Liver (tissue), 9 donors: ENCODE measurements around the gene PGAM5. TPM values are rescaled to one million over a fixed set of nuclear protein-coding genes. Genes with fewer than 3 reads are reported as not detected.

Experiments used
- DNase-seq: peaks from one replicate; pipeline ENCODE4 v3.0.0-alpha.2; 2017; ENCODE audit warnings: low spot score
- H3K27ac ChIP-seq, 2 donors: one replicate each; pipeline ENCODE4 v1.7.0; 2013; ENCODE audit warnings: inconsistent platforms in 2 of 2, low read length in 2 of 2, control low read depth in 1 of 2, low read depth in 1 of 2, mild to moderate bottlenecking in 1 of 2
- H3K27me3 ChIP-seq, 4 donors: one replicate each; pipeline versions ENCODE4 v1.6.1 to v1.7.0; 2013; ENCODE audit warnings: low read length in 3 of 4, inconsistent platforms in 1 of 4, mild to moderate bottlenecking in 1 of 4, moderate library complexity in 1 of 4; ENCODE audit not compliant: control insufficient read depth in 4 of 4, insufficient read depth in 4 of 4
- H3K36me3 ChIP-seq, 4 donors: one replicate each; pipeline versions ENCODE4 v1.6.1 to v1.7.0; 2013; ENCODE audit warnings: low read length in 3 of 4, mild to moderate bottlenecking in 3 of 4, low read depth in 1 of 4, moderate library complexity in 1 of 4; ENCODE audit not compliant: control insufficient read depth in 4 of 4, insufficient read depth in 3 of 4
- H3K4me1 ChIP-seq, 4 donors: one replicate each; pipeline versions ENCODE4 v1.6.1 to v1.7.0; 2013; ENCODE audit warnings: low read length in 3 of 4, mild to moderate bottlenecking in 3 of 4, moderate library complexity in 1 of 4; ENCODE audit not compliant: control insufficient read depth in 4 of 4, insufficient read depth in 4 of 4
- H3K4me3 ChIP-seq, 3 donors: one replicate each; pipeline versions ENCODE4 v1.6.1 to v1.7.0; 2013; ENCODE audit warnings: low read length in 3 of 3, control low read depth in 1 of 3, low read depth in 1 of 3, mild to moderate bottlenecking in 1 of 3
- H3K9ac ChIP-seq, 2 donors: one replicate each; pipeline ENCODE4 v1.7.0; 2013; ENCODE audit warnings: low read length in 2 of 2, mild to moderate bottlenecking in 2 of 2, moderate library complexity in 2 of 2, control low read depth in 1 of 2, low read depth in 1 of 2
- H3K9me3 ChIP-seq, 4 donors: one replicate each; pipeline versions ENCODE4 v1.6.1 to v1.7.0; 2013; ENCODE audit warnings: low read length in 3 of 4; ENCODE audit not compliant: control insufficient read depth in 4 of 4
- CTCF ChIP-seq: fragments of 150-350 bp; IDR thresholded peaks from 2 replicates; pipeline ENCODE4 v1.5.1; 2017; ENCODE audit warnings: improper control_type of control experiment, low read depth, low read length; ENCODE audit not compliant: missing input control
- EGR1 ChIP-seq, 2 donors: IDR thresholded peaks; 2 replicates each; pipeline ENCODE4 v1.6.1; 2016 to 2018; ENCODE audit warnings: antibody characterized with exemption in 2 of 2, low read depth in 2 of 2
- FOXA1 ChIP-seq: IDR thresholded peaks from 2 replicates; pipeline ENCODE4 v1.6.1; 2016; ENCODE audit warnings: antibody characterized with exemption
- FOXA2 ChIP-seq: IDR thresholded peaks from 2 replicates; pipeline ENCODE4 v1.6.1; 2016; ENCODE audit warnings: antibody characterized with exemption
- GABPA ChIP-seq, 2 donors: IDR thresholded peaks in 1 of 2; conservative IDR thresholded peaks in 1 of 2; 2 replicates each; pipeline ENCODE4 v1.6.1; 2016; ENCODE audit warnings: antibody characterized with exemption in 2 of 2, mild to moderate bottlenecking in 1 of 2, moderate library complexity in 1 of 2
- HNF4A ChIP-seq, 2 donors: conservative IDR thresholded peaks; 2 replicates each; pipeline ENCODE4 v1.6.1; 2016; ENCODE audit warnings: antibody characterized with exemption in 2 of 2, mild to moderate bottlenecking in 2 of 2
- HNF4G ChIP-seq: IDR thresholded peaks from 2 replicates; pipeline ENCODE4 v1.6.1; 2016; ENCODE audit warnings: antibody characterized with exemption
- JUND ChIP-seq, 2 donors: IDR thresholded peaks; 2 replicates each; pipeline ENCODE4 v1.6.1; 2016; ENCODE audit warnings: antibody characterized with exemption in 2 of 2
- NR2F2 ChIP-seq: IDR thresholded peaks from 2 replicates; pipeline ENCODE4 v1.6.1; 2016; ENCODE audit warnings: antibody characterized with exemption
- RAD21 ChIP-seq, 2 donors: IDR thresholded peaks; 2 replicates each; pipeline ENCODE4 v1.6.1; 2016; ENCODE audit warnings: antibody characterized with exemption in 2 of 2, mild to moderate bottlenecking in 2 of 2
- RXRA ChIP-seq, 2 donors: IDR thresholded peaks; 2 replicates each; pipeline ENCODE4 v1.6.1; 2017 to 2018; ENCODE audit warnings: antibody characterized with exemption in 2 of 2, mild to moderate bottlenecking in 1 of 2
- SP1 ChIP-seq: IDR thresholded peaks from 2 replicates; pipeline ENCODE4 v1.6.1; 2018; ENCODE audit warnings: antibody characterized with exemption, mild to moderate bottlenecking
- TAF1 ChIP-seq: conservative IDR thresholded peaks from 2 replicates; pipeline ENCODE4 v1.6.1; 2016; ENCODE audit warnings: antibody characterized with exemption, mild to moderate bottlenecking
- YY1 ChIP-seq: IDR thresholded peaks from 2 replicates; pipeline ENCODE4 v1.6.1; 2016; ENCODE audit warnings: antibody characterized with exemption, mild to moderate bottlenecking
- WGBS: extraction: QIAGEN DNeasy Blood & Tissue Kit; methylation state at CpG from one replicate; pipeline ENCODE4 v1.1.7; 2013; 5-methylcytosine and 5-hydroxymethylcytosine counted together
- polyA plus RNA-seq, 2 donors: library from polyadenylated mRNA; stranded (reverse) in 1 of 2; unstranded in 1 of 2; fragments of 200-250 nt in 1 of 2; fragments of >200 nt in 1 of 2; fragmentation: Nextera tagmentation in 1 of 2; extraction: Ambion mirVana in 1 of 2; gene quantifications; one replicate each; pipeline versions ENCODE4 v1.2.1 to v1.2.3, GENCODE V29; 2013 to 2015
- total RNA-seq, 2 donors: library from RNA; depleted of rRNA; stranded (reverse); fragments of >200 nt; gene quantifications; one replicate each; pipeline ENCODE4 v1.2.3, GENCODE V29; 2014
- TF ChIP-seq, protein P1 (sequence below): IDR thresholded peaks from 2 replicates; pipeline ENCODE4 v1.6.1; 2016; ENCODE audit warnings: antibody characterized with exemption
- TF ChIP-seq, protein P2 (sequence below): IDR thresholded peaks from 2 replicates; pipeline ENCODE4 v1.6.1; 2016; ENCODE audit warnings: antibody characterized with exemption
- TF ChIP-seq, protein P3 (sequence below): IDR thresholded peaks from 2 replicates; pipeline ENCODE4 v1.6.1; 2016; ENCODE audit warnings: antibody characterized with exemption
- TF ChIP-seq, protein P4 (sequence below): IDR thresholded peaks from 2 replicates; pipeline ENCODE4 v1.6.1; 2016; ENCODE audit warnings: antibody characterized with exemption, mild to moderate bottlenecking
- donor health status: healthy.
- donor health status: healthy.
- donor health status: healthy.
- donor health status: healthy.
- donor health status: healthy.

Gene PGAM5
- total and polyA plus RNA-seq, 4 donors, result 6.3 to 34.0 (median 22.2) TPM

DNA sequence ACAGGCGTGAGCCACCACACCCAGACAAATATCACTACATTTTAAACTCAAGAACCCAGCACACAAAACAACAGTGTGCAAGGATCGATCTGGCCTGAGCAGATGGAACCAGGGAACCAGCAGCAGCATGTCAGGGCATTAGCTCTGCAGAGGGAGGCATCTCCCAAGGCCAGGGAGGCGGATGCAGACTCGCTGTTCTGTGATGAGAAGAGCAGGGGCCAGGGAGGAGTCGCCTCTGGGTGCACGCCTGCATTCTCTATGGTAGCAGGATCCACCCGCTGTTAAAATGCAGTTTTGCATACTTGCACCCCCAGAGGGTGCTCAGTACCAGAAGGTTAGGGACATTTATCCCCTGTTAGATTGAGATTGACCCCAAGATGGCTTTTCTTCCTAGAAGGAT lies 17.9 kb downstream of the PGAM5 start:
- H3K4me3 ChIP-seq, result no peak overlapping the region
- no peaks in the 10 kb centered on the region for H3K27me3 ChIP-seq
- H3K36me3 ChIP-seq, result peaks cover 14 to 84% (median 46%) of the 10 kb centered on the region in 4 donors
- H3K9me3 ChIP-seq, result no peaks in the 10 kb centered on the region
- H3K27ac ChIP-seq, result no peak overlapping the region
- TF ChIP-seq YY1 (no peak), NR2F2 (no peak)
- TF ChIP-seq, protein P1, sequence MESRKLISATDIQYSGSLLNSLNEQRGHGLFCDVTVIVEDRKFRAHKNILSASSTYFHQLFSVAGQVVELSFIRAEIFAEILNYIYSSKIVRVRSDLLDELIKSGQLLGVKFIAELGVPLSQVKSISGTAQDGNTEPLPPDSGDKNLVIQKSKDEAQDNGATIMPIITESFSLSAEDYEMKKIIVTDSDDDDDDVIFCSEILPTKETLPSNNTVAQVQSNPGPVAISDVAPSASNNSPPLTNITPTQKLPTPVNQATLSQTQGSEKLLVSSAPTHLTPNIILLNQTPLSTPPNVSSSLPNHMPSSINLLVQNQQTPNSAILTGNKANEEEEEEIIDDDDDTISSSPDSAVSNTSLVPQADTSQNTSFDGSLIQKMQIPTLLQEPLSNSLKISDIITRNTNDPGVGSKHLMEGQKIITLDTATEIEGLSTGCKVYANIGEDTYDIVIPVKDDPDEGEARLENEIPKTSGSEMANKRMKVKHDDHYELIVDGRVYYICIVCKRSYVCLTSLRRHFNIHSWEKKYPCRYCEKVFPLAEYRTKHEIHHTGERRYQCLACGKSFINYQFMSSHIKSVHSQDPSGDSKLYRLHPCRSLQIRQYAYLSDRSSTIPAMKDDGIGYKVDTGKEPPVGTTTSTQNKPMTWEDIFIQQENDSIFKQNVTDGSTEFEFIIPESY, result no peak
- TF ChIP-seq, protein P2, sequence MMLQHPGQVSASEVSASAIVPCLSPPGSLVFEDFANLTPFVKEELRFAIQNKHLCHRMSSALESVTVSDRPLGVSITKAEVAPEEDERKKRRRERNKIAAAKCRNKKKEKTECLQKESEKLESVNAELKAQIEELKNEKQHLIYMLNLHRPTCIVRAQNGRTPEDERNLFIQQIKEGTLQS, result no peak
- H3K9ac ChIP-seq, result no peak overlapping the region
- no peaks in the 10 kb centered on the region for H3K4me1 ChIP-seq
- DNase-seq, result no peak
- 97% methylated on average over 7 of the region's 7 CpGs for WGBS

GRCh38 chr12:132729541-132730320 lies 19.1 kb downstream of the PGAM5 start:
- Histone ChIP-seq H3K9me3 (no peaks in the 10 kb centered on the region), H3K36me3 (peaks cover 19 to 83% (median 53%) of the 10 kb centered on the region in 4 donors), H3K4me1 (no peaks in the 10 kb centered on the region), H3K27ac (no peak overlapping the region), H3K27me3 (no peaks in the 10 kb centered on the region), H3K4me3 (no peak overlapping the region), H3K9ac (no peak overlapping the region)
- no peak for DNase-seq
- 90% methylated on average over 24 of the region's 24 CpGs for WGBS
- TF ChIP-seq, protein P1, result no peak
- TF ChIP-seq, protein P3, sequence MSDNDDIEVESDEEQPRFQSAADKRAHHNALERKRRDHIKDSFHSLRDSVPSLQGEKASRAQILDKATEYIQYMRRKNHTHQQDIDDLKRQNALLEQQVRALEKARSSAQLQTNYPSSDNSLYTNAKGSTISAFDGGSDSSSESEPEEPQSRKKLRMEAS, result no peak
- no peak for TF ChIP-seq RXRA (IDR thresholded peaks at IDR 0.05)
- TF ChIP-seq TAF1, result no peak
- TF ChIP-seq FOXA2, result no peak
- no peak for TF ChIP-seq RAD21 (IDR thresholded peaks at IDR 0.05)
- TF ChIP-seq HNF4G, result no peak
- no peak for TF ChIP-seq JUND (IDR thresholded peaks at IDR 0.05)
- TF ChIP-seq, protein P4, sequence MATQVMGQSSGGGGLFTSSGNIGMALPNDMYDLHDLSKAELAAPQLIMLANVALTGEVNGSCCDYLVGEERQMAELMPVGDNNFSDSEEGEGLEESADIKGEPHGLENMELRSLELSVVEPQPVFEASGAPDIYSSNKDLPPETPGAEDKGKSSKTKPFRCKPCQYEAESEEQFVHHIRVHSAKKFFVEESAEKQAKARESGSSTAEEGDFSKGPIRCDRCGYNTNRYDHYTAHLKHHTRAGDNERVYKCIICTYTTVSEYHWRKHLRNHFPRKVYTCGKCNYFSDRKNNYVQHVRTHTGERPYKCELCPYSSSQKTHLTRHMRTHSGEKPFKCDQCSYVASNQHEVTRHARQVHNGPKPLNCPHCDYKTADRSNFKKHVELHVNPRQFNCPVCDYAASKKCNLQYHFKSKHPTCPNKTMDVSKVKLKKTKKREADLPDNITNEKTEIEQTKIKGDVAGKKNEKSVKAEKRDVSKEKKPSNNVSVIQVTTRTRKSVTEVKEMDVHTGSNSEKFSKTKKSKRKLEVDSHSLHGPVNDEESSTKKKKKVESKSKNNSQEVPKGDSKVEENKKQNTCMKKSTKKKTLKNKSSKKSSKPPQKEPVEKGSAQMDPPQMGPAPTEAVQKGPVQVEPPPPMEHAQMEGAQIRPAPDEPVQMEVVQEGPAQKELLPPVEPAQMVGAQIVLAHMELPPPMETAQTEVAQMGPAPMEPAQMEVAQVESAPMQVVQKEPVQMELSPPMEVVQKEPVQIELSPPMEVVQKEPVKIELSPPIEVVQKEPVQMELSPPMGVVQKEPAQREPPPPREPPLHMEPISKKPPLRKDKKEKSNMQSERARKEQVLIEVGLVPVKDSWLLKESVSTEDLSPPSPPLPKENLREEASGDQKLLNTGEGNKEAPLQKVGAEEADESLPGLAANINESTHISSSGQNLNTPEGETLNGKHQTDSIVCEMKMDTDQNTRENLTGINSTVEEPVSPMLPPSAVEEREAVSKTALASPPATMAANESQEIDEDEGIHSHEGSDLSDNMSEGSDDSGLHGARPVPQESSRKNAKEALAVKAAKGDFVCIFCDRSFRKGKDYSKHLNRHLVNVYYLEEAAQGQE, result no peak
- TF ChIP-seq SP1, result no peak
- TF ChIP-seq HNF4A (conservative IDR thresholded peaks at IDR 0.05), result no peak
- no peak for TF ChIP-seq NR2F2
- TF ChIP-seq EGR1 (IDR thresholded peaks at IDR 0.05; ENCODE audit: low read depth in 2 of 2), result no peak
- no peak for TF ChIP-seq FOXA1
- TF ChIP-seq, protein P2, result no peak
- no peak for TF ChIP-seq GABPA (IDR thresholded peaks at IDR 0.05 in 1 of 2, conservative IDR thresholded peaks at IDR 0.05 in 1 of 2)
- no peak for TF ChIP-seq CTCF
- TF ChIP-seq YY1, result no peak
